ENCODE results near the gene SH3RF1. TPM values are rescaled to one million over a fixed set of nuclear protein-coding genes. Genes with fewer than 3 reads are reported as not detected.

Gene SH3RF1
- total and polyA plus RNA-seq, 2 of the 8 experiments (the other 6 are each of a cell fraction or from before 2014, with no cell fraction given): 6.9 to 15.1 TPM

DNA sequence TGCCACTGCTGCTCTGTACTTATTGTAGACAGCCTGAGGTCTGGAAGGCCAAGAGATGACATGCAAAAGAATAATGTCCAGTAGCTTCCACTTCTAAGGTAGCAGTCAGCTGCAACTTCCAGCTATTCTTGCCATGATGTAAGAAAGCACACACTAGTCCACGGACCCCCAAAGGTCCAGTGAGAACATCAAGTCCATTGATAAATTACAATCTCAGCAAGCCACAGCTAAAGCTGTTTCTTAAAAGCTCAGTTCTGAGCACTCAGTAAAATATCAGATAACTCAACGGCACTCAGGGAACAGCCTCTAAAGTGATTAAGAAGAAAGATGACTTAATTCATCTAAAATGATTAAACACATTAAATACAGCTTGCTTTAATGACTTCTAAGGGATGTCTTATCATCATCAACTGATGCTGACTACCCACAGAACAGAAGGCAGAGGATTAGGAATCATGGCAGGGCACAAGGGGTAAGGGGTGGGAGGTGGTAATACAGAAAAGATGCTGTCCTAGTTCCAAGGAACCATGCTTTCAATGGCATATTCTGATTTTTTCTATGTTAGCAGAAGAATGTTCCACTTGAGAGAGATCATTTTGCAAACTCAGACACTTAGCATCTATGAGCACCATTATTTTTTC, 161.6 kb downstream of the SH3RF1 start (continued):
- TF ChIP-seq, protein P1, sequence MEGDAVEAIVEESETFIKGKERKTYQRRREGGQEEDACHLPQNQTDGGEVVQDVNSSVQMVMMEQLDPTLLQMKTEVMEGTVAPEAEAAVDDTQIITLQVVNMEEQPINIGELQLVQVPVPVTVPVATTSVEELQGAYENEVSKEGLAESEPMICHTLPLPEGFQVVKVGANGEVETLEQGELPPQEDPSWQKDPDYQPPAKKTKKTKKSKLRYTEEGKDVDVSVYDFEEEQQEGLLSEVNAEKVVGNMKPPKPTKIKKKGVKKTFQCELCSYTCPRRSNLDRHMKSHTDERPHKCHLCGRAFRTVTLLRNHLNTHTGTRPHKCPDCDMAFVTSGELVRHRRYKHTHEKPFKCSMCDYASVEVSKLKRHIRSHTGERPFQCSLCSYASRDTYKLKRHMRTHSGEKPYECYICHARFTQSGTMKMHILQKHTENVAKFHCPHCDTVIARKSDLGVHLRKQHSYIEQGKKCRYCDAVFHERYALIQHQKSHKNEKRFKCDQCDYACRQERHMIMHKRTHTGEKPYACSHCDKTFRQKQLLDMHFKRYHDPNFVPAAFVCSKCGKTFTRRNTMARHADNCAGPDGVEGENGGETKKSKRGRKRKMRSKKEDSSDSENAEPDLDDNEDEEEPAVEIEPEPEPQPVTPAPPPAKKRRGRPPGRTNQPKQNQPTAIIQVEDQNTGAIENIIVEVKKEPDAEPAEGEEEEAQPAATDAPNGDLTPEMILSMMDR (IDR thresholded peaks at IDR 0.05; ENCODE audit: control extremely low read depth in 1 of 3, insufficient read depth in 1 of 3, low read depth in 1 of 3, low read length in 3 of 3): no peak
- no peak for TF ChIP-seq CEBPB (IDR thresholded peaks at IDR 0.05; ENCODE audit: low read depth, low read length)
- TF ChIP-seq ASH2L (IDR thresholded peaks at IDR 0.05; ENCODE audit: low read length): no peak
- TF ChIP-seq EZH2 (IDR thresholded peaks at IDR 0.05; ENCODE audit: low read depth, low read length, severe bottlenecking): no peak
- TF ChIP-seq SAP30 (IDR thresholded peaks at IDR 0.05; ENCODE audit: insufficient read depth, insufficient replicate concordance, low read length): no peak
